SU-DHL-6 (cell line): ENCODE results near the gene NQO2.

Experiments
- H2AFZ ChIP-seq: fragments of 200-600 bp; sonication (generic); 2 replicates; pipeline ENCODE4 v1.6.1; 2014; ENCODE audit warnings: low read depth, mild to moderate bottlenecking, moderate library complexity, mixed read lengths, antibody characterized with exemption, low read length; ENCODE audit not compliant: severe bottlenecking
- H3F3A ChIP-seq: fragments of 200-600 bp; shearing (Covaris generic); 2 replicates; pipeline ENCODE4 v1.6.0; 2016; ENCODE audit warnings: antibody characterized with exemption, mild to moderate bottlenecking; ENCODE audit not compliant: insufficient read depth
- H3K27ac ChIP-seq: fragments of 200-600 bp; sonication (generic); 2 replicates; pipeline ENCODE4 v1.5.1; 2016; ENCODE audit warnings: low read depth, mild to moderate bottlenecking, low read length, moderate library complexity, mixed read lengths
- H3K27me3 ChIP-seq: fragments of 200-600 bp; sonication (generic), shearing (Covaris generic); 2 replicates; pipeline ENCODE4 v1.6.0; 2014; ENCODE audit warnings: mild to moderate bottlenecking, low read length
- H3K36me3 ChIP-seq: fragments of 200-600 bp; sonication (generic); 2 replicates; pipeline ENCODE4 v1.6.1; 2014; ENCODE audit warnings: mild to moderate bottlenecking, low read length, mixed read lengths
- H3K4me2 ChIP-seq: fragments of 300-600, 200-600 bp; shearing (Covaris generic), sonication (generic); 2 replicates; pipeline ENCODE4 v1.6.0; 2014; ENCODE audit warnings: low read length, low read depth, mild to moderate bottlenecking; ENCODE audit not compliant: poor library complexity, severe bottlenecking
- H3K4me3 ChIP-seq: fragments of 200-600 bp; sonication (generic); 2 replicates; pipeline ENCODE4 v1.5.1; 2014; ENCODE audit warnings: antibody characterized with exemption, low read length, mild to moderate bottlenecking, mixed read lengths; ENCODE audit not compliant: insufficient read depth, poor library complexity, severe bottlenecking
- H3K79me2 ChIP-seq: fragments of 200-600 bp; sonication (generic); 2 replicates; pipeline ENCODE4 v1.6.1; 2014; ENCODE audit warnings: mild to moderate bottlenecking, low read length, moderate library complexity; ENCODE audit not compliant: insufficient read depth
- H3K9ac ChIP-seq: fragments of 200-600 bp; sonication (generic); 2 replicates; pipeline ENCODE4 v1.7.0; 2014; ENCODE audit warnings: mild to moderate bottlenecking, low read length
- H3K9me2 ChIP-seq: fragments of 200-600 bp; sonication (generic); replicated peaks from 2 replicates; pipeline ENCODE4 v1.6.1; 2014; ENCODE audit warnings: low read length; ENCODE audit not compliant: insufficient read depth
- H3K9me3 ChIP-seq: fragments of 200-600 bp; sonication (generic); 2 replicates; pipeline ENCODE4 v1.6.1; 2014; ENCODE audit warnings: low read length, mixed read lengths; ENCODE audit not compliant: insufficient read depth
- H4K20me1 ChIP-seq: fragments of 200-600 bp; sonication (generic); 2 replicates; pipeline ENCODE4 v1.6.1; 2014; ENCODE audit warnings: low read depth, mild to moderate bottlenecking, antibody characterized with exemption, low read length, moderate library complexity, mixed read lengths
- CTCF ChIP-seq: fragments of 200-600 bp; sonication (generic); IDR thresholded peaks from one replicate; pipeline ENCODE4 v1.5.1; 2017; ENCODE audit warnings: antibody characterized with exemption, mild to moderate bottlenecking, low read length, moderate library complexity; ENCODE audit not compliant: insufficient read depth, poor library complexity, severe bottlenecking
- EZH2phosphoT487 ChIP-seq: fragments of 200-600 bp; sonication (generic), shearing (Covaris generic); conservative IDR thresholded peaks from 2 replicates; pipeline ENCODE4 v1.6.1; 2018; ENCODE audit warnings: mild to moderate bottlenecking, antibody characterized with exemption, low read length, moderate library complexity, mixed read lengths

Gene NQO2

GRCh38 chr6:2977290-2977689, 22.4 kb upstream of the NQO2 start:
- H3K36me3 ChIP-seq, result no peaks in the 10 kb centered on the region
- no peak overlapping the region for H3K27ac ChIP-seq
- no peaks in the 10 kb centered on the region for H3K9me3 ChIP-seq
- H2AFZ ChIP-seq, result no peak overlapping the region
- H3K4me3 ChIP-seq, result no peak overlapping the region
- no peak for TF ChIP-seq EZH2phosphoT487
- TF ChIP-seq CTCF, result no peak
- no peak overlapping the region for H3K4me2 ChIP-seq
- H3K9ac ChIP-seq, result no peak overlapping the region
- H3K79me2 ChIP-seq, result no peaks in the 10 kb centered on the region
- no peaks in the 10 kb centered on the region for H3K27me3 ChIP-seq
- H3K9me2 ChIP-seq, result no peaks in the 10 kb centered on the region
- H4K20me1 ChIP-seq, result no peaks in the 10 kb centered on the region
- no peaks in the 10 kb centered on the region for H3F3A ChIP-seq

- no peak overlapping the region for H3K4me3 ChIP-seq
- no peak overlapping the region for H3K9ac ChIP-seq
- no peaks in the 10 kb centered on the region for H3K9me3 ChIP-seq
- no peaks in the 10 kb centered on the region for H4K20me1 ChIP-seq
- no peaks in the 10 kb centered on the region for H3K36me3 ChIP-seq
- no peaks in the 10 kb centered on the region for H3K9me2 ChIP-seq
- H3K79me2 ChIP-seq, result no peaks in the 10 kb centered on the region
- no peak overlapping the region for H3K4me2 ChIP-seq
- no peaks in the 10 kb centered on the region for H3K27me3 ChIP-seq
- no peak overlapping the region for H2AFZ ChIP-seq
- H3F3A ChIP-seq, result no peaks in the 10 kb centered on the region
- TF ChIP-seq EZH2phosphoT487 (no peak), CTCF (no peak)
- H3K27ac ChIP-seq, result no peak overlapping the region
Observed at GRCh38 chr6:2977799-2978590, 21.7 kb upstream of the NQO2 start.

GRCh38 chr6:2978923-2979322, 20.8 kb upstream of the NQO2 start:
- no peaks in the 10 kb centered on the region for H3F3A ChIP-seq
- H3K4me3 ChIP-seq, result no peak overlapping the region
- H3K27ac ChIP-seq, result no peak overlapping the region
- no peaks in the 10 kb centered on the region for H3K9me3 ChIP-seq
- no peak overlapping the region for H3K9ac ChIP-seq
- no peaks in the 10 kb centered on the region for H3K36me3 ChIP-seq
- H2AFZ ChIP-seq, result no peak overlapping the region
- no peaks in the 10 kb centered on the region for H3K9me2 ChIP-seq
- no peaks in the 10 kb centered on the region for H4K20me1 ChIP-seq
- no peak overlapping the region for H3K4me2 ChIP-seq
- TF ChIP-seq EZH2phosphoT487 (no peak), CTCF (no peak)
- H3K79me2 ChIP-seq, result no peaks in the 10 kb centered on the region
- H3K27me3 ChIP-seq, result no peaks in the 10 kb centered on the region
